ENCODE measurements around the gene LTBP2.

The LTBP2 gene

DNA sequence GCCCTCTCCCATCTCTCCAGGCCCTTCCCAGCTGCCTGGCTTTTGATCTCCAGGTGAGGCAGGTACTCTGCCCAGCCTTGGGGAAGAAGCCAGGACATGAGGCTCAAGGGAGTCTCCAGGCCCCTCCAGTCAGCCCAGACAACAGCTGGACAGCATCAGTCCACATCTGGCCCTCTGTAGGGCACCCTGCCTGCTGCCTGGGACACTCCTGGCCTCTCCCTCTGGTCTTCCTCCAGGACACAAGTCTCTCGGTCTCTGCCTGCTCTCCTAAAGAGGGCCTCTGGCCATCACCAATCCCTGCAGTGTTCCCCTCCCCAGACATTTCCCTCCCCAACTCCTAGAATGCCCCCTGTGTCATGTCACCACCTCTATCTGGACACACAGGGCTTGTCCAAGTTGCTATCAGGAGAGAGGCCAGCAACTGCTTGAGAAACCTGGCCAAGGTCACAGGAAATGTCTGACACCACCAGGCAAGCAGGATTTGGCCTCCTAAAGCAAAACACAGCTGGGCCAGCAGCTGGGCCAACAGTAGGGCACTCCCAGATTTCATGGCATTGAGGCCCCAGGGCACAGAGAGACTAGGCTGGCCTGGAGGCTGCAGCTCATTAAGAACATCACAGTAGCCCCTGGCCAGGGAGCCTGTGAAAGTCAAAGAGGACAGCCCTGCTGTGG lies 29.0 kb downstream of the LTBP2 start:
- Mint-ChIP-seq H3K9me3 (no peaks in the 10 kb centered on the region), H3K27ac (no peak overlapping the region), H3K4me3 (no peak overlapping the region), H3K36me3 (ENCODE audit: low read depth) (no peaks in the 10 kb centered on the region), H3K4me1 (ENCODE audit: low read depth) (peaks cover 27% of the 10 kb centered on the region), H3K27me3 (no peaks in the 10 kb centered on the region)
- no peak for DNase-seq

- Mint-ChIP-seq H3K27me3 (peaks cover 7% of the 10 kb centered on the region), H3K4me3 (no peak overlapping the region), H3K36me3 (ENCODE audit: low read depth) (no peaks in the 10 kb centered on the region), H3K4me1 (ENCODE audit: low read depth) (peaks cover 27% of the 10 kb centered on the region), H3K9me3 (no peaks in the 10 kb centered on the region), H3K27ac (peak overlapping the region; percentile 84)
- no peak for DNase-seq
These were observed 31.8 kb downstream of the LTBP2 start for GRCh38 chr14:74580275-74580672.

GRCh38 chr14:74579447-74580274 lies 32.4 kb downstream of the LTBP2 start:
- no peaks in the 10 kb centered on the region for H3K36me3 Mint-ChIP-seq (ENCODE audit: low read depth)
- H3K27ac Mint-ChIP-seq: peak overlapping the region; percentile 84
- H3K27me3 Mint-ChIP-seq: peaks cover 7% of the 10 kb centered on the region
- H3K4me3 Mint-ChIP-seq: no peak overlapping the region
- no peaks in the 10 kb centered on the region for H3K9me3 Mint-ChIP-seq
- peaks cover 29% of the 10 kb centered on the region for H3K4me1 Mint-ChIP-seq (ENCODE audit: low read depth)
- DNase-seq: no peak

GRCh38 chr14:74578479-74578878 lies 33.6 kb downstream of the LTBP2 start:
- no peak overlapping the region for H3K4me3 Mint-ChIP-seq
- H3K36me3 Mint-ChIP-seq (ENCODE audit: low read depth): no peaks in the 10 kb centered on the region
- no peak overlapping the region for H3K27ac Mint-ChIP-seq
- H3K9me3 Mint-ChIP-seq: no peaks in the 10 kb centered on the region
- no peak for DNase-seq
- peaks cover 34% of the 10 kb centered on the region for H3K4me1 Mint-ChIP-seq (ENCODE audit: low read depth)
- peaks cover 11% of the 10 kb centered on the region for H3K27me3 Mint-ChIP-seq

DNA sequence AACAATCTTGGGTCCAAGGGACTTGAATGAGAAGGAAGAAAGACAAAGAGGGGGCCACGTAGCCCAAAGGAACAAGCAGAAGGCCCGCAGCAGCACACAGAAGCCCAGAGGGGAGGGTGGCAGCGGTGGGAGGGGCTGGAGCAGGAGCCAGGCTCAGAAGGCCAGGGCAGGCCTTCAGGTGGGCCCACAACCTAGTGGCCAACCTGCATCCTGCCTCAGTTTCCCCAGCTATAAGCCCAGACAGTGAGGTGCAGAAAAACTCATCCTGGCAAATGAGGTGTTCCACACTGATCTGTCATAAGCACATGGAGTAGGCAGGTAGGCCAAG lies 34.1 kb downstream of the LTBP2 start:
- Mint-ChIP-seq H3K4me3 (no peak overlapping the region), H3K27ac (no peak overlapping the region), H3K27me3 (peaks cover 11% of the 10 kb centered on the region), H3K36me3 (ENCODE audit: low read depth) (no peaks in the 10 kb centered on the region), H3K9me3 (no peaks in the 10 kb centered on the region), H3K4me1 (ENCODE audit: low read depth) (peaks cover 40% of the 10 kb centered on the region)
- DNase-seq: no peak

DNA sequence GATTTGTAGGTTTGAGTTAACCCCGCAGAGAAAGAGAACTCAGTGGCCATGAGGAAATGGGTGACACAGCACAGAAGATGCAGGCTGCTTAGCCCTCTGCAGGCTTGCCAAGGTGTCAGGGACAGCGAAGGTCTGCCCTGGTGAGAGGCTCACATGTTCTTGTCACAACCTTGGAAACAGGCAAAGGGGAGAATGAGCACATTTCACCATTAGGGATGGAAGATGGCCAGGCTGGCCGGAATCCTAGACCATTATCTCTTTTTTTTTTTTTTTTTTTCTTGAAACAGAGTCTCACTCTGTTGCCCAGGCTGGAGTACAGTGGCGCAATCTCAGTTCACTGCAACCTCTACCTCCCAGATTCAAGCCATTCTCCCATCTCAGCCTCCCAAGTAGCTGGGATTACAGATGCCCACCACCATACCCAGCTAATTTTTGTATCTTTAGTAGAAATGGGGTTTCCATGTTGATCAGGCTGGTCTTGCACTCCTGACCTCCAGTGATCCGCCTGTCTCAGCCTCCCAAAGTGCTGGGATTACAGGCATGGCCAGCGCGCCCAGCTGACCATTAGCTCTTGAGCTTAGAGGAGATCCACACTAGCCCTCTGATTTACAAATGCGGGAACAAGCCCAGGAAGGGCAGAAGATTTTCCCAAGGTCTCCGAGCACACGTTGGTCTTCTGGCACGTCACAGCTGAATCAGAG lies 34.6 kb downstream of the LTBP2 start:
- Mint-ChIP-seq H3K4me1 (ENCODE audit: low read depth) (peaks cover 45% of the 10 kb centered on the region), H3K9me3 (no peaks in the 10 kb centered on the region), H3K27ac (no peak overlapping the region), H3K27me3 (peaks cover 11% of the 10 kb centered on the region), H3K36me3 (ENCODE audit: low read depth) (no peaks in the 10 kb centered on the region), H3K4me3 (no peak overlapping the region)
- no peak for DNase-seq

- H3K9me3 Mint-ChIP-seq: no peaks in the 10 kb centered on the region
- no peaks in the 10 kb centered on the region for H3K36me3 Mint-ChIP-seq (ENCODE audit: low read depth)
- DNase-seq: no peak
- peaks cover 57% of the 10 kb centered on the region for H3K4me1 Mint-ChIP-seq (ENCODE audit: low read depth)
- H3K4me3 Mint-ChIP-seq: no peak overlapping the region
- H3K27me3 Mint-ChIP-seq: peaks cover 11% of the 10 kb centered on the region
- H3K27ac Mint-ChIP-seq: no peak overlapping the region
These were observed 36.1 kb downstream of the LTBP2 start for GRCh38 chr14:74575936-74576335.

DNA sequence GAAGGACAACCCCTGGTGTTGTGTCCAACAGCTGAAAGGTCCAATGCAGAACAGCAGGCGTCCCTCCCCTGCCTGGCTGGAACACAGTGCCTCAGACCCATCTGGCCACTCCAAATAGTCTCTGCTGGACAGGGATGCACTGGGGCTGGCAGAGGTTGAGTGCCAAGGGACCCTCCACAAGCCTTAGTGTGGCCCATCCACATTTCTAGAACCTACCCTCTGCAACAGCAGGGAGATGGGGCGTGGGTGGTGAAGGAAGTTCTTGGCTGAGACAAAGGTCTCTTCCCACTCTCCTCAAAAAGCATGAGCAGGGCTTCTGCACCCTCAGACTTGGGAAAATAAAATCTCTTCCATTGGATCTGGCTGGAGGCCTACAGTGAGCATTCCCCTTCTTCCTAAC lies 36.5 kb downstream of the LTBP2 start:
- H3K27ac Mint-ChIP-seq: no peak overlapping the region
- no peaks in the 10 kb centered on the region for H3K36me3 Mint-ChIP-seq (ENCODE audit: low read depth)
- H3K4me1 Mint-ChIP-seq (ENCODE audit: low read depth): peaks cover 56% of the 10 kb centered on the region

DNA sequence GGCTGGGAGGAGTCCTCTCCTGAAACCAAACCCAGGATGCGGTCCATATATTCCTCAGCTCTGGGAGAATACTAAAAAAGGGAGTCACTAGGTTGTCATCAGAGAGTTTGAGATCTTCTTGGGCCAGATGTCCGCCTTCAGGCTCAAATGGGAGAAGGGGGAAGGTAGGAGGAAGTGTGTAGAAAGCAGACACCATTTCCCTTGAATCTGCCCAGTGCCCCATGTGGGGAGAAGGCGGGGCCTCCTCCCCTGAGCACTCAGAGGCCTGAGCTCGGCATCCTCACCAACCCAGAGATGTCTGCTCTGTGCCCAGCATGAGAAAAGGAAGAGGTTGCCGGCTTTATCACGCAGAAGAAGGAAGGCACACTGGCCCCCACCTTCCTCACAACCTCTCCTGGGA lies 37.3 kb downstream of the LTBP2 start:
- no peak for DNase-seq
- no peak overlapping the region for H3K4me3 Mint-ChIP-seq
- H3K9me3 Mint-ChIP-seq: no peaks in the 10 kb centered on the region
- H3K36me3 Mint-ChIP-seq (ENCODE audit: low read depth): no peaks in the 10 kb centered on the region
- no peak overlapping the region for H3K27ac Mint-ChIP-seq
- H3K27me3 Mint-ChIP-seq: peaks cover 18% of the 10 kb centered on the region
- peaks cover 48% of the 10 kb centered on the region for H3K4me1 Mint-ChIP-seq (ENCODE audit: low read depth)

More for the DNA sequence above, 36.5 kb downstream of the LTBP2 start:
- DNase-seq: no peak
- H3K4me3 Mint-ChIP-seq: no peak overlapping the region
- no peaks in the 10 kb centered on the region for H3K9me3 Mint-ChIP-seq
- H3K27me3 Mint-ChIP-seq: peaks cover 11% of the 10 kb centered on the region

GRCh38 chr14:74574090-74574433 lies 38.0 kb downstream of the LTBP2 start:
- H3K4me3 Mint-ChIP-seq: no peak overlapping the region
- no peaks in the 10 kb centered on the region for H3K36me3 Mint-ChIP-seq (ENCODE audit: low read depth)
- no peak for DNase-seq
- peaks cover 42% of the 10 kb centered on the region for H3K4me1 Mint-ChIP-seq (ENCODE audit: low read depth)
- H3K9me3 Mint-ChIP-seq: no peaks in the 10 kb centered on the region
- peaks cover 19% of the 10 kb centered on the region for H3K27me3 Mint-ChIP-seq
- no peak overlapping the region for H3K27ac Mint-ChIP-seq

GRCh38 chr14:74573421-74574089 lies 38.5 kb downstream of the LTBP2 start:
- DNase-seq: no peak
- Mint-ChIP-seq H3K4me1 (ENCODE audit: low read depth) (peaks cover 39% of the 10 kb centered on the region), H3K4me3 (no peak overlapping the region), H3K36me3 (ENCODE audit: low read depth) (no peaks in the 10 kb centered on the region), H3K9me3 (no peaks in the 10 kb centered on the region), H3K27me3 (peaks cover 19% of the 10 kb centered on the region), H3K27ac (no peak overlapping the region)

DNA sequence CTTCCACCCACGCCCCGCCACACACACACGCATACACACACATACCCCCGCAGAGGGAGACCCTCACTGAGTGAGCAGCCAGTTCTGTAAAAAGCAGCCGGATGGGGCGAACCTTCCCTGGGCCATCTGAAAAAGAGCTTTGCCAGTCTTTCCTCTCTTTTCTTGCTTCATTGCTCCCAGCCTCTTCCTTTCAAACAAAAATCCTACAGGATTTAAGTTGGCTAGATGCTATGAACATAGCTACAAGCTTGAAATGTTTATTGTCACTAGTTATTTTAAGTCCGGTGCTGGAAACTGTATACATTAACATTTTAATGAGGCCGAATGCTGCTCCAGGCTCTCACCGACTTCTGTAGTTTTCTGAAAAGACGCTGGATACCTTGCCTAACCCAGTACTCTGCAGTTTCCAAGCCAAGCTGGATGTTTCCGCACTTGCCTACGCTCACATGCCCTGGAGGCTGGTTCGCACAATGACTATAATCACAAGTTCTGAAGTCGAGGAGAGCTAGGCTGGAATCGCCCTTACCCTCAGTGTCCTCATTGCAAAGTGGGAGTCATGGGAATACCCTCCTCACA lies 39.2 kb downstream of the LTBP2 start:
- no peak for DNase-seq
- Mint-ChIP-seq H3K9me3 (no peaks in the 10 kb centered on the region), H3K4me3 (no peak overlapping the region)

DNA sequence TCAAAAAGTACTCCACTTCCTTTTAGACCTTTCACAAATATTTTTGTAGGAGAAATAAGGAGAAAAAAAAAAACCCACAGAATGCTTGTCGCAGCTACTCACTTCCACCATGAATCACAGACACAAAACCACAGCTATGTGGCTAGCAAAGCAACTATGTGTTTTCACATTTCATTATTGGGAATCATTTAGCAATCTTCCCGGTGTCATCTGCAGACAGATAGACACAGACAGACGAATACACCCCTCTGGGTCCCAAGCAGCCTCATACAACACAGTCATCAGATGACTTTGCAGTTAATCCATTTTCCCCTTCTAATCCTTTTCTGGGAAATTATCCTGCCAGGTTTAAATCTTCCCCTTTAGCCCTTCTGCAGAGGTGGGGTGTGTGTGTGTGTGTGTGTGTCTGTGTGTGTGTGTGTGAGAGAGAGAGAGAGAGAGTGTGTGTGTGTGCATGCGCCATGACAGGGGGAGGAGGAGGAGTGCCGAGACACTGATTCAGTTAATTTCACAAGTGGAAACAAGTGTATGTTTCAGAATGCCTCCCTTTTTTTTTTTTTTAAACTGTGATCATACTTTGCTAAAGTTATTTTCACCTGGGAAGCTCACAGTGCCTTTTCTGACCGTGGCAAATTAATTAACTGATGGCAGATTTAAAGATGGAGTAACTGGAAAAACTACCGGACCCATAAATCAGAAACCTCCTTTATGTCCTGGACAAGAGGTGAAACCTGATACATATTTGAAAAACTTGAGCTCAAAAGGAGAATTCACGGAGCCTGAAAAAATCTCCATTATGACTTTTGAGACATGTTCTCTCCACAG lies 39.9 kb downstream of the LTBP2 start:
- peaks cover 39% of the 10 kb centered on the region for H3K4me1 Mint-ChIP-seq (ENCODE audit: low read depth)
- no peaks in the 10 kb centered on the region for H3K9me3 Mint-ChIP-seq
- H3K36me3 Mint-ChIP-seq (ENCODE audit: low read depth): no peaks in the 10 kb centered on the region
- H3K4me3 Mint-ChIP-seq: peak overlapping the region; percentile 42
- H3K27me3 Mint-ChIP-seq: peaks cover 18% of the 10 kb centered on the region
- H3K27ac Mint-ChIP-seq: peak overlapping the region; percentile 65
- DNase-seq: no peak

More for the DNA sequence above, 39.2 kb downstream of the LTBP2 start:
- Mint-ChIP-seq H3K27me3 (peaks cover 22% of the 10 kb centered on the region), H3K36me3 (ENCODE audit: low read depth) (no peaks in the 10 kb centered on the region), H3K4me1 (ENCODE audit: low read depth) (peaks cover 39% of the 10 kb centered on the region), H3K27ac (peak overlapping the region; percentile 65)

DNA sequence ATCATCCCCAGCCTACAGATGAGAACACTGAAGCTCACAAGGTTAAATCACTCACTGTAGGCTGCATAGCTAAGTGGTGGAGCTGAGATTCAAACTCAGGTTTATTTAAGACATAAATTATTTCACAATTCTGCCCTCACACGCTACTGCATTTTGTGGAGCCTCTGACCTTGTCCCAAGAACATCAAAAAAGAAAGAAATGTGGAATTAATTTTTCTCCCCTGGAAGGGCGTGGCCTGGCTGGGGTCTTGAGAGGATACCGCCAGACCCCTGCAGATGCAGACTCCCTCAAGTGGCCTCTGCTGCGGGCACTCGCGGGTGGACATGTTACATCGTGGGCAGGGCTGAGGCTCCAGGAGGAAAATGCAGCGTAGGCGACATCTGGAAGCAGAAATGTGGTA lies 40.6 kb downstream of the LTBP2 start:
- Mint-ChIP-seq H3K4me3 (no peak overlapping the region), H3K4me1 (ENCODE audit: low read depth) (peaks cover 39% of the 10 kb centered on the region), H3K36me3 (ENCODE audit: low read depth) (no peaks in the 10 kb centered on the region), H3K27me3 (peaks cover 15% of the 10 kb centered on the region), H3K27ac (no peak overlapping the region), H3K9me3 (no peaks in the 10 kb centered on the region)
- DNase-seq: no peak

Data from activated T-cell treated with anti-CD3 and anti-CD28 coated beads, Interleukin-2, amount 50 U/mL, for 24 hours (primary cell).